HG02970 (cell line): Measurements from ENCODE around the gene SLC16A9.
"Not testable (repeated sequence)": the region's sequence is repeated elsewhere in the genome, so short reads cannot be mapped to it uniquely, and the experiment has no call there.

ENCODE experiments used
- ATAC-seq: cut with Tn5 transposase; IDR thresholded peaks from one replicate; pipeline ENCODE4 v1.9.1; 2021; ENCODE audit warnings: mild to moderate bottlenecking, moderate library complexity, moderate number of reproducible peaks; ENCODE audit not compliant: unreplicated experiment, low FRiP score

The SLC16A9 gene

DNA sequence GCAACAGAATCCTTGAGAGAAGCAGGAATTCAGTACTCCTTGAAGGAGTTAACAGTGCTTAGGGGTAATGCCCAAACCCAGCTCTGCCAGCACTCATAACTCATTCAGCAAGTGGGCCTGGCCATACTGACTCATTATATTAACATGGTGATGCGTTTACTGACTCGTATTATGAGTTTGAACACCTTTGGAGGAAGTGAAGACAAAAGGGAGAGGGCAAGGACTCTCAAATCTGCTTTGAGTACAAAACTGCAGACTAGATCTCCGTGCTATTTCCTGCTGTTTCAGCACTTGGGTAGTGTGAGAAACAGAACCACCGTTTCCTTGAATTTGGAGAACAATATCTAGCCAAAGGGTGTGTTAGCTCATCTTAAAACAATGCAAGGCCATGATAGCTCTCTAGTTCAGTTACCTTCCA lies 30.8 kb downstream of the SLC16A9 start:
- ATAC-seq: no peak

- no peak for ATAC-seq
Measured at GRCh38 chr10:59677253-59677831, 32.3 kb downstream of the SLC16A9 start.

DNA sequence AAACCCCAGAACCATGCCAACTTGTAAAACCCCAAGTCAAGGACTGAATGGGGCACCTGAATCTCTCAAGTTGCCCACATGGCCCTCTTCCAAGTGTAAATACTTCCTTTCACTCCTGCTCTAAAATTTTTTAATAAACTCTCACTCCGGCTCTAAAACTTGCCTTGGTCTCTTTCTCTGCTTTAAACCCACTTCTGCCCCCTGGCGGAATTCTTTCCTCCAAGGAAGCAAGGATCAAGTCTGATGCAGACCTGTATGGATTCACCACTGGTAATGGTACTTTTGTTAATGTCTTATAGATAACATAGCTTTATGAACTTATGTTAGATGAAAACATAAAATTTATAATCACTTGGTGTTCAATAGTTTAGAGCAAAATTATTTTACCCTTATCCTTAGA lies 33.8 kb downstream of the SLC16A9 start:
- ATAC-seq: no peak

DNA sequence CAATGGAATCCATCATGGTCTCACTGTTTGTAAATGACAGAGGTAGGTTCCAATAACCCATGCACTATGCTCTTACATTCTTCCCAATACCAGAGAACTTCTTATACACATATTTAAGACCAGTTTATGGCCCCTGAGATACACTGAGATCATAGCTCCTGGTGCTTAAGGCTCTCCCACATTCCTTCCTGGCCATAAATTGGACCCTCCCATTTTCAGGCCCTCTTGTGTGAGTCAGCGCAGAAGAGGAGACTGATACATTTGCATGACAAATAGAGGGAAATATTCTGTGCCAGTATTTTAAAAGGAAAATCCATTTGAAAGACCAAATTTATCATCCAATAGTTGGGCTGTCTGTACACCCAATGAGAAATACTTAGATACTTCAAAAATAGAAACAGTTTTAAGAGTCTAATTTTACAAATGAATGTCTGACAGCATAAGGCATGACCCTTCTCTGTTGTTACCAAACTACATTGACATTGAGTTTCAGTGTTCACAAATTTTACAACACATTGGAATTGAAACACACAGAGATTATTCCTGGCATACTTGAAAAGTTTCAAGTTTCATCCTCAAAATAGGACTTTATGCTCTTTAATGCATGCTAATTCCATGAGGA lies 35.3 kb downstream of the SLC16A9 start:
- ATAC-seq: no peak

DNA sequence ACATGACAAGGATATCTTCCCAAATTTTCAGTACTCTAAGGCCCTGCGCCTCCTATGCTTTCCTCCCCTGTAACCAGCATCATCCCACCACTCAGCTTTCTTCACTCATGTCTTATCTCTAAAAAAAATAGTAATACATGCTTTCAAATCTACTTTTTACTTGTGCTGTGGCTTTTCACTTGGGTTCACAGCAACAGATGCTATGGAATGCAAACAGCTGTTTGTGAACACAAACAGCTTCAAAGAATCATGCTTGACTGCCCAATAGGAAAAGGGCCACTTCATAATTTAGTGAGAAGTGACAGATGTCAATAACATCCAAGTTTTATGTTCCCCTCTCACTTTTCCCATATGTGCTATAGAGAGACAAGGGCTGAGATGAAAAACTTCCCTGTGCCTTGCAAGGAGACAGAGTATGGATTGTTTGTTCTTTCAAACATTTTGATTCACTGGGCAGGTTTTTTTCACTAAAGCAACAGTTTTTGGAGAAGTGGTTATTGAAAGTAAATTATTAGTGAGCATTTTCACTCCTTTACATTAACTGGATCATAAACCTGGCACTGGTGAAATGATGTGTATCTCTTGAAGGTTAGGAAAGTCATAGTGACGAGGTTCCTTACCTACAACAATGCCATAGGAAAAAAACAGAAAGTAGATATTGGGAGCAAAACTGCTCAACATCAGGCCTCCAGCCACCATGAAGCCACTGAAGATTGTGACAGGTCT lies 37.3 kb downstream of the SLC16A9 start:
- no peak for ATAC-seq

DNA sequence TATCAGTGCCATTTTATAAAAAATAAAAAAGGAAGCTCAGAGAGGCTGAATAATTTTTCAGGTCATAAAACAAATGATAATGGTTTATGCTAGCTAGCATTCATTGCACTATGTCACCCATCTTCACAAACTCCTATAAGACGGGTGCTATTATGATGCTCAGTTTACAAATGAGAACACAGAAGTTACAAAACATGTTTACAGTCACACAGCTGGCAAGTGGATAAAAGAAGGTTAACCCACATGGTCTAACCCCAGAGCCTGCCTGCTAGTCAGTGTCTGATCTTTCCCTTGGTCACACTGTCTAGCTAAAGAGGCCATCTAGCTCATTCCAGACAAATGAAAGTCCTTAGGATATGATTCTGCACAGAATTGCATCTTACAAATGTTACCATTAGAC lies 39.4 kb downstream of the SLC16A9 start:
- ATAC-seq: no peak

GRCh38 chr10:59668096-59668495 lies 41.6 kb downstream of the SLC16A9 start:
- ATAC-seq: no peak

DNA sequence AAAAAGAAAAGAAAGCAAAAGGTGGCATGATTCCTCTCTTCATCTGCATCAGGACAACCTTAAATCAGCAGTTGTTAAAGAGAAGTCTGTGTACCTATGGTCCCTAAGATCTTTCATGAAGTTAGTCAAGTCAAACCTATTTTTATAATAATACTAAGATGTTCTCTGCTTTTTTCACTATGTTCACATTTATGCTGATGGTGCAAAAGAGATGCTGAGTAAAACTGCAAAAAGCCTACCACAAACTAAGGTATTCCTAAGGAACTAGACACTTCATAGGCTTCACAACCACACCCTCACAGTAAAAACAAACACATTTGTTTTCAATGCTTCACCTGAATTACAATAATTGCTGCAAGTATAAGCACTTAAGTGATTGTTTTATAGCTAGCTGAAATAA lies 43.3 kb downstream of the SLC16A9 start:
- no peak for ATAC-seq

DNA sequence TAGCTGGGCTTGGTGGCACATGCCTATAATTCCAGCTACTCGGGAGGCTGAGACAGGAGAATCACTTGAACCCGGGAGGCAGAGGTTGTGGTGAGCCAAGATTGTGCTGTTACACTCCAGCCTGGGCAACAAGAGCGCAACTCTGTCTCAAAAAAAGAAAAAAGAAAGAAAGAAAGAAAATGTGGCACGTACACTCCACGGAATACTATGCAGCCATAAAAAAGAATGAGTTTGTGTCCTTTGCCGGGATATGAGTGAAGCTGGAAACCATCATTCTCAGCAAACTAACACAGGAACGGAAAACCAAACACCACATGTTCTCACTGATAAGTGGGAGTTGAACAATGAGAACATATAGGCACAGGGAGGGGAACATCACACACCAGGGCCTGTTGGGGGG lies 46.4 kb downstream of the SLC16A9 start:
- ATAC-seq: not testable (repeated sequence)

GRCh38 chr10:59657724-59658123 lies 51.9 kb downstream of the SLC16A9 start:
- no peak for ATAC-seq

DNA sequence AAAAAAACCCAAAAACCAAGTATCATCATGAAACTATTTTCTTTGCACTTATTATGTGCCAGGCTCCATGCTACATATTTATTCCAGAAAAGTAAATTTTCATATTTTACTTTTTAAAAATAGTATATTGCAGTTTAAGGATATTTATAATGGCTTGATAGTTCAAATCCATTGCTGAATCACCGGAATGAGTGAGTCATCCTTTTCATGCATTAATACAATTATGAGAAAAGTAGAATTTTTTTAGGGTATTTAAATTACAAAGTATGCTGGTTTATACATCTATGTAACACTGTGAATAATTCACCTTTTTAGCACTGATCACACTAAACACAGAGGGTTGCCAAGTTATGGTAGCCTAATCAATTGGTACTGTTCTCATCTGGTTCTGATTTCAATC lies 54.3 kb downstream of the SLC16A9 start:
- no peak for ATAC-seq

GRCh38 chr10:59654007-59654406 lies 55.6 kb downstream of the SLC16A9 start:
- ATAC-seq: no peak

GRCh38 chr10:59651902-59652301 lies 57.7 kb downstream of the SLC16A9 start:
- no peak for ATAC-seq

- ATAC-seq: no peak
Measured at GRCh38 chr10:59649606-59650346, 59.9 kb downstream of the SLC16A9 start.

GRCh38 chr10:59648711-59649201 lies 60.9 kb downstream of the SLC16A9 start:
- no peak for ATAC-seq

GRCh38 chr10:59644841-59645240 lies 64.8 kb downstream of the SLC16A9 start:
- no peak for ATAC-seq

DNA sequence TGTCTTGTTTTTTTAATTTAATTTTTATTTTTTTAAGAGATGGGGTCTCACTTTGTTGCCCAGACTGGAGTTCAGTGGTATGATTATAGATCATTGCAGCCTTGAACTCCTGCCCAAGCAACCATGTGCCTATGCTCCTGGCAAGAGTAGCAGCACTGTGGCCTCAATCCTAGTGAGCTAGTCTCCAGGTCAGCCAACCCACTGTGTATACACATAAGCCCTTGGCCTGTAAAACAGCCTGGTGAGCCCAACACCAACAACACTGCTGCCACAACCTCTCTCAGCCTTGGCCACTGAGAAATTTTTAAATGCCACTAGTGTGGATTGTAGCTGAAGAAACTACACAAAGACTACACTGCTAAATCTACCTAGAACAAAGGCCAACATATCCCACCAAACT lies 68.0 kb downstream of the SLC16A9 start:
- not testable (repeated sequence) for ATAC-seq

- no peak for ATAC-seq
Measured at GRCh38 chr10:59635502-59636290, 74.0 kb downstream of the SLC16A9 start.

DNA sequence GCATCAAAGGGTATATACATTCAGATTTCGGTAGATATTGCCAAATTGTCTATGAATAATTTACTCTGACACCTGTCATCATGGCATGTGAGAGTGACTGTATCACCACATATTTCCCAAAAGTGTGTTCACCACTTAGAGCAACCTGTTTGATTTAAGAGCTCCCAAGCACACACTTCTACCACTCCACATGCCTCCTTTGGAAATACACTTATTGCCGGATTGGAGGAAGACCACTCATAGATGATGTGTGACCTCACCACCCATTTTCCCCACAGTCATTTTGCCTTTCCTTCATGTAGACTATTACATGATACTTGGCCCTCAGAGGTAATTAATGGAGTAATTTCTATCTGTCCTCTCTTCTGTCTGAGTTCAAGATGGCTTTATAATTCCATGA lies 75.5 kb downstream of the SLC16A9 start:
- no peak for ATAC-seq

DNA sequence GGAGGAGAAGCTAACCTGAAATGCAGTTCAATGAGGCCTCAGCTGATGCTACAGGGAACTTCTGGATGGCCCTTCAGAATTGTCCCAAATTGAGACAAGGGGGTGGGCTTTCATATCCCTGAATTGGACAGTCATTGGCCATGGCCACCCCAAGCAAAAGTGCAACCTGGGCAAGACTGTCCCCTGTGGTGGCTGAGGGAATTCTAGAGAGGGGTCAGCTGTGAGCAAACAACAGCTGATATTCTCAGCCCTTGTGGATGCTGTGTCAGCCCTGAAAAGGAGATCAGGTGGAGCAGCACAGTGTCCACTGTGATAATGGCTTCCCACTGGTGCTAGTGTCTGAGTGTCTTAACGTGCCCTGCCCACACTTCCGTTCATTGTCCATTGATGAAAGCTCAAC lies 76.6 kb downstream of the SLC16A9 start:
- ATAC-seq: no peak
